ENCODE data around the gene APPBP2. TPM values are rescaled to one million over a fixed set of nuclear protein-coding genes. Genes with fewer than 3 reads are reported as not detected.

APPBP2 gene
- total RNA-seq, 1 donor from 2014 or later: 23.4 TPM

- H3K27me3 ChIP-seq (ENCODE audit: control insufficient read depth, insufficient read depth, low read length): no peaks in the 10 kb centered on the region
- H3K36me3 ChIP-seq (ENCODE audit: control insufficient read depth, insufficient read depth, low read length): no peaks in the 10 kb centered on the region
- TF ChIP-seq CTCF (IDR thresholded peaks at IDR 0.05; ENCODE audit: insufficient read depth, low read length, poor library complexity, severe bottlenecking): no peak
- DNase-seq (ENCODE audit: low read depth): no peak
- H3K4me3 ChIP-seq (ENCODE audit: low read depth, low read length): no peak overlapping the region
These were observed 52.3 kb downstream of the APPBP2 start for GRCh38 chr17:60473788-60474187.

GRCh38 chr17:60472449-60472848, 53.6 kb downstream of the APPBP2 start:
- no peaks in the 10 kb centered on the region for H3K36me3 ChIP-seq (ENCODE audit: control insufficient read depth, insufficient read depth, low read length)
- TF ChIP-seq CTCF (IDR thresholded peaks at IDR 0.05; ENCODE audit: insufficient read depth, low read length, poor library complexity, severe bottlenecking): no peak
- H3K4me3 ChIP-seq (ENCODE audit: low read depth, low read length): no peak overlapping the region
- H3K27me3 ChIP-seq (ENCODE audit: control insufficient read depth, insufficient read depth, low read length): no peaks in the 10 kb centered on the region
- DNase-seq (ENCODE audit: low read depth): no peak

GRCh38 chr17:60471451-60471850, 54.6 kb downstream of the APPBP2 start:
- Histone ChIP-seq H3K27me3 (ENCODE audit: control insufficient read depth, insufficient read depth, low read length) (no peaks in the 10 kb centered on the region), H3K4me3 (ENCODE audit: low read depth, low read length) (no peak overlapping the region), H3K36me3 (ENCODE audit: control insufficient read depth, insufficient read depth, low read length) (no peaks in the 10 kb centered on the region)
- no peak for TF ChIP-seq CTCF (IDR thresholded peaks at IDR 0.05; ENCODE audit: insufficient read depth, low read length, poor library complexity, severe bottlenecking)
- DNase-seq (ENCODE audit: low read depth): no peak

GRCh38 chr17:60468371-60468770, 57.7 kb downstream of the APPBP2 start:
- H3K36me3 ChIP-seq (ENCODE audit: control insufficient read depth, insufficient read depth, low read length): no peaks in the 10 kb centered on the region
- no peak for DNase-seq (ENCODE audit: low read depth)
- no peak overlapping the region for H3K4me3 ChIP-seq (ENCODE audit: low read depth, low read length)
- no peak for TF ChIP-seq CTCF (IDR thresholded peaks at IDR 0.05; ENCODE audit: insufficient read depth, low read length, poor library complexity, severe bottlenecking)
- H3K27me3 ChIP-seq (ENCODE audit: control insufficient read depth, insufficient read depth, low read length): no peaks in the 10 kb centered on the region

GRCh38 chr17:60464343-60464742, 61.7 kb downstream of the APPBP2 start:
- no peak for TF ChIP-seq CTCF (IDR thresholded peaks at IDR 0.05; ENCODE audit: insufficient read depth, low read length, poor library complexity, severe bottlenecking)
- H3K36me3 ChIP-seq (ENCODE audit: control insufficient read depth, insufficient read depth, low read length): no peaks in the 10 kb centered on the region
- no peaks in the 10 kb centered on the region for H3K27me3 ChIP-seq (ENCODE audit: control insufficient read depth, insufficient read depth, low read length)
- no peak for DNase-seq (ENCODE audit: low read depth)
- no peak overlapping the region for H3K4me3 ChIP-seq (ENCODE audit: low read depth, low read length)

- H3K36me3 ChIP-seq (ENCODE audit: control insufficient read depth, insufficient read depth, low read length): no peaks in the 10 kb centered on the region
- H3K4me3 ChIP-seq (ENCODE audit: low read depth, low read length): no peak overlapping the region
- TF ChIP-seq CTCF (IDR thresholded peaks at IDR 0.05; ENCODE audit: insufficient read depth, low read length, poor library complexity, severe bottlenecking): no peak
- no peak for DNase-seq (ENCODE audit: low read depth)
- H3K27me3 ChIP-seq (ENCODE audit: control insufficient read depth, insufficient read depth, low read length): no peaks in the 10 kb centered on the region
These were observed 62.7 kb downstream of the APPBP2 start for GRCh38 chr17:60463157-60463835.
